DMS53 treated with DMSO at 0.1 percent for 48 hours (cell line): ENCODE results near the gene REV1.
"Not testable (repeated sequence)": the region's sequence is repeated elsewhere in the genome, so short reads cannot be mapped to it uniquely, and the experiment has no call there.

Experiments used
- DNase-seq: peaks from one replicate; lab custom pipeline; 2025; ENCODE audit not compliant: unreplicated experiment; lab: John Stamatoyannopoulos, UW

REV1 gene

DNA sequence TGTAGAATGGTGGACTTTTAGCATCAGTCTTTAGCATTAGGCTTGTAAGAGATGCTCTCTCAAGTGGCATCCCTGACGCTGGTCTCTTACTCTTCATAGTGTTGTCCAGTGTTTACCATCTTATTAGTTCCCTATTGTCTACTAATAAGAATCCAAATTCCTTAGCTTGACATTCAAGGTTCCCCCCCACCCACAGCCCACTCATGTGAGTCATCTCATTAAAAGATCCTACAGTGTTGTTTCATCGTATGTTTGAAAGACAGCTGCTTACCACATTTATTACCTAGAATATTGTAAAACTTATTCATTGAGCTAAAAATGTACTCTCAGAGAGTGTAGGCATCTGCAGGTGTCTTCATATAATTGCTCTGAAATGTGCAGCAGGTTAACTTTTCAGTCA is 124.2 kb downstream of the REV1 start:
- DNase-seq = no peak

- no peak for DNase-seq
Measured at GRCh38 chr2:99356853-99357252, 133.0 kb downstream of the REV1 start.

DNA sequence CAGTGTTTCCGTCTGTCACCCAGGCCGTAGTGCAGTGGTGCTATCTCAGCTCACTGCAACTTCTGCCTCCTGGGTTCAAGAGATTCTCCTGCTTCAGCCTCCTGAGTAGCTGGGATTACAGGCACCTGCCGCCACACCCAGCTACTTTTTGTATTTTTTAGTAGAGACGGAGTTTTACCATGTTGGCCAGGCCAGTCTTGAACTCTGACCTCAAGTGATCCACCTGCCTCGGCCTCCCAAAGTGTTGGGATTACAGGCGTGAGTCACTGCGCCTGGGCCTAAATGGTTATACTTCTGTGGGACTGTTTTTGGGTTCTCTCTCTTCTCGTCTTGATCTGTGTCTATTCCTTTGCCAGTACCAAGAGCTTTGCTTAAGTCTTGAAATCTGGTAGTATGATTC is 135.0 kb downstream of the REV1 start:
- not testable (repeated sequence) for DNase-seq

DNA sequence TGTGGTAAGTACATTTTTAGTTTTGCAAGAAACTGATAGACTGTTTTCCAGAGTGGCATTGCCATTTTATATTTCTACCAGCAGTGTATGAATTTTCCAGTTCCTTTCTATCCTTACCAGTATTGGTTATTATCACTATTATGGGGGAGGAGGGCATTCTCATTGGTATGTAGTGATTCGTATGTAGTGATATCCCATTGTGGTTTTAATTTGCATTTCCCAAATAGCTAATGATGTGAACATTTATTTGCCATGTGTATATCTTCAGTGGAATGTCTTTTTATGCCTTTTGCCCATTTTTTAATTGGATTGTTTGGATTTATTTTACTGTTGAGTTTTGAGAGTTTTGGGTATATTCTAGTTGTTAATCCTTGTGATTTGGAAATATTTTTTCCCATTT is 135.7 kb downstream of the REV1 start:
- DNase-seq = no peak
